PFSK-1 (cell line): Measurements from ENCODE around the gene SUPT7L.

Experiments used
- FOXP2 ChIP-seq: optimal IDR thresholded peaks from 2 replicates; pipeline ENCODE3; 2011; ENCODE audit warnings: borderline replicate concordance, control low read depth, inconsistent platforms; ENCODE audit not compliant: insufficient read depth; ENCODE audit errors: extremely low read length, extremely low read depth
- POLR2AphosphoS5 ChIP-seq: IDR thresholded peaks from 2 replicates; pipeline ENCODE4 v1.6.1; 2012; ENCODE audit warnings: low read depth, mild to moderate bottlenecking, control low read depth, low read length, moderate library complexity
- SIN3A ChIP-seq: IDR thresholded peaks from 2 replicates; pipeline ENCODE4 v1.6.1; 2012; ENCODE audit warnings: mild to moderate bottlenecking, low read length, moderate library complexity, borderline replicate concordance; ENCODE audit not compliant: insufficient read depth
- TAF1 ChIP-seq: IDR thresholded peaks from 2 replicates; pipeline ENCODE4 v1.6.1; 2012; ENCODE audit warnings: low read length, control low read depth, borderline replicate concordance; ENCODE audit not compliant: insufficient read depth
- TF ChIP-seq, protein P1 (sequence below), 2 experiments: IDR thresholded peaks; 2 replicates each; pipeline versions ENCODE4 v1.6.1 to v1.8.0; 2011 to 2012; ENCODE audit warnings: low read depth in 2 of 2, low read length in 2 of 2, control low read depth in 1 of 2, inconsistent platforms in 1 of 2, mild to moderate bottlenecking in 1 of 2, moderate library complexity in 1 of 2; ENCODE audit not compliant: insufficient read depth in 1 of 2

SUPT7L gene

GRCh38 chr2:27621524-27621923, 41.9 kb downstream of the SUPT7L start:
- TF ChIP-seq TAF1 (no peak), POLR2AphosphoS5 (no peak), SIN3A (no peak), FOXP2 (no peak)
- TF ChIP-seq, protein P1, sequence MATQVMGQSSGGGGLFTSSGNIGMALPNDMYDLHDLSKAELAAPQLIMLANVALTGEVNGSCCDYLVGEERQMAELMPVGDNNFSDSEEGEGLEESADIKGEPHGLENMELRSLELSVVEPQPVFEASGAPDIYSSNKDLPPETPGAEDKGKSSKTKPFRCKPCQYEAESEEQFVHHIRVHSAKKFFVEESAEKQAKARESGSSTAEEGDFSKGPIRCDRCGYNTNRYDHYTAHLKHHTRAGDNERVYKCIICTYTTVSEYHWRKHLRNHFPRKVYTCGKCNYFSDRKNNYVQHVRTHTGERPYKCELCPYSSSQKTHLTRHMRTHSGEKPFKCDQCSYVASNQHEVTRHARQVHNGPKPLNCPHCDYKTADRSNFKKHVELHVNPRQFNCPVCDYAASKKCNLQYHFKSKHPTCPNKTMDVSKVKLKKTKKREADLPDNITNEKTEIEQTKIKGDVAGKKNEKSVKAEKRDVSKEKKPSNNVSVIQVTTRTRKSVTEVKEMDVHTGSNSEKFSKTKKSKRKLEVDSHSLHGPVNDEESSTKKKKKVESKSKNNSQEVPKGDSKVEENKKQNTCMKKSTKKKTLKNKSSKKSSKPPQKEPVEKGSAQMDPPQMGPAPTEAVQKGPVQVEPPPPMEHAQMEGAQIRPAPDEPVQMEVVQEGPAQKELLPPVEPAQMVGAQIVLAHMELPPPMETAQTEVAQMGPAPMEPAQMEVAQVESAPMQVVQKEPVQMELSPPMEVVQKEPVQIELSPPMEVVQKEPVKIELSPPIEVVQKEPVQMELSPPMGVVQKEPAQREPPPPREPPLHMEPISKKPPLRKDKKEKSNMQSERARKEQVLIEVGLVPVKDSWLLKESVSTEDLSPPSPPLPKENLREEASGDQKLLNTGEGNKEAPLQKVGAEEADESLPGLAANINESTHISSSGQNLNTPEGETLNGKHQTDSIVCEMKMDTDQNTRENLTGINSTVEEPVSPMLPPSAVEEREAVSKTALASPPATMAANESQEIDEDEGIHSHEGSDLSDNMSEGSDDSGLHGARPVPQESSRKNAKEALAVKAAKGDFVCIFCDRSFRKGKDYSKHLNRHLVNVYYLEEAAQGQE (IDR thresholded peaks at IDR 0.05; ENCODE audit: insufficient read depth in 1 of 2, low read depth in 2 of 2, low read length in 2 of 2): no peak

- TF ChIP-seq FOXP2: no peak
- no peak for TF ChIP-seq SIN3A
- no peak for TF ChIP-seq POLR2AphosphoS5
Observed at GRCh38 chr2:27615316-27615715, 48.1 kb downstream of the SUPT7L start.

DNA sequence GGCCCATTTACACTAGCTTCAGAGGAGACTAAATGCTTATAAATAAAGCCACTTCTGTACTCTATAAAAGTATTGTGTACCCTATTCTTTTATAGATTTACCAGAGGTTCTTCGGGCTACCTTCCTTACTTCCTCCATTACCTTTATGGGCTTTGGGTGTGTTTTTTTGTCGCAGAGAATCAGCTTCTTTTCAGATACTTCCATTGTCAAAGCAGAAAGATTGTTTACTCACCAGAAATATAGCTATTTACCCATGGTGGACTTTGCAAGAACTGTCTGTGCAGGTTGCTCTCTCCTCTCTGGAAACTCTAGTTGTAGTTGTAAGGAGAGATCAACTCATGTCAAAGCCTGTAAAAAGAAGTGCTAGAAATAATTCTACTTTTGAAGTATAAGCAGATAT, 49.4 kb downstream of the SUPT7L start:
- no peak for TF ChIP-seq SIN3A
- TF ChIP-seq, protein P1 (IDR thresholded peaks at IDR 0.05; ENCODE audit: insufficient read depth in 1 of 2, low read depth in 2 of 2, low read length in 2 of 2): no peak
- no peak for TF ChIP-seq POLR2AphosphoS5
- no peak for TF ChIP-seq TAF1
- TF ChIP-seq FOXP2: no peak

DNA sequence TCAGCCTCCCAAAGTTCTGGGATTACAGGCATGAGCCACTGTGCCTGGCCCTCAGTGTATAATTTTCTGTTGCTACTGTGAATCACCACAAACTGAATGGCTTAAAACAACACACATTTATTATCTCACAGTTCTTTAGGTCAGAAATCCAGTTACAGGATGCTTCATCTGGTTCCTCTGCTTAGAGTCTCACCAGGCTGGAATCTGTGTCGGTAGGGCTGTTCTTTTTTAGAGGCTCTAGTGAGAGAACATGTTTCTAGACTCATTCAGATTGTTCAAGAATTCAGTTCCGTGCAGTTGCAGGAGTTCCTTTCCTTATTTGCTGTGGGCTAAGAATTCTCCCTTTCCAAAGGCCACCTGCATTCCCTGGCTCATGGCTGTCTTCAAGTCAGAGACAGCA, 56.8 kb downstream of the SUPT7L start:
- TF ChIP-seq, protein P1 (IDR thresholded peaks at IDR 0.05; ENCODE audit: insufficient read depth in 1 of 2, low read depth in 2 of 2, low read length in 2 of 2): no peak
- TF ChIP-seq FOXP2 (no peak), TAF1 (no peak), SIN3A (no peak), POLR2AphosphoS5 (no peak)
